Endothelial cell of umbilical vein (primary cell): ENCODE data around the gene MGAT5. TPM values are rescaled to one million over a fixed set of nuclear protein-coding genes. Genes with fewer than 3 reads are reported as not detected.

ENCODE experiments used
- BruUV-seq: library from RNA; stranded (reverse); fragments of 400-500 nt; replicated peaks from 2 replicates; lab custom pipeline; 2021; lab: Mats Ljungman, UMichigan
- CTCF ChIA-PET: fragments of 300-600, 350-600 bp; sonication (Branson Sonifier 250); formaldehyde crosslinking; loops from one replicate; lab custom pipeline; 2021; ENCODE audit warnings: antibody characterized with exemption, inconsistent platforms; lab: Charles Lee
- POLR2A ChIA-PET: fragments of 300-600, 350-600 bp; sonication (Branson Sonifier 250); formaldehyde crosslinking; loops from one replicate; lab custom pipeline; 2021; ENCODE audit warnings: antibody characterized with exemption, inconsistent platforms; lab: Charles Lee
- DNase-seq: peaks from one replicate; pipeline ENCODE4 v3.0.0-alpha.2; 2011; ENCODE audit warnings: low read depth, low spot score
- FAIRE-seq: peaks from 2 replicates; lab custom pipeline; 2011; peaks lifted over from hg19 to GRCh38; lab: Jason Lieb, UNC
- H2AFZ ChIP-seq: 2 replicates; pipeline ENCODE4 v1.6.0; 2012; ENCODE audit warnings: low read depth, low read length, control low read depth, inconsistent platforms
- H3K27ac ChIP-seq: 2 replicates; pipeline ENCODE4 v1.5.1; 2011; ENCODE audit warnings: low read depth, mild to moderate bottlenecking, control low read depth, low read length, moderate library complexity; ENCODE audit not compliant: insufficient read depth
- H3K27me3 ChIP-seq, 2 experiments: 2 replicates each; pipeline versions ENCODE4 v1.6.0 to v1.6.1; 2011; ENCODE audit warnings: low read length in 2 of 2, mixed read lengths in 1 of 2; ENCODE audit not compliant: control insufficient read depth in 2 of 2, insufficient read depth in 2 of 2
- H3K36me3 ChIP-seq, 2 experiments: 2 replicates in 1 of 2; 3 replicates in 1 of 2; pipeline ENCODE4 v1.5.1; 2011; ENCODE audit warnings: low read length in 2 of 2, mild to moderate bottlenecking in 1 of 2, moderate library complexity in 1 of 2; ENCODE audit not compliant: control insufficient read depth in 2 of 2, insufficient read depth in 2 of 2; ENCODE audit errors: extremely low read depth in 1 of 2
- H3K4me1 ChIP-seq: 3 replicates; pipeline ENCODE4 v1.5.1; 2011; ENCODE audit warnings: mild to moderate bottlenecking, low read length; ENCODE audit not compliant: control insufficient read depth, insufficient read depth; ENCODE audit errors: extremely low read depth
- H3K4me2 ChIP-seq: 2 replicates; pipeline ENCODE4 v1.6.1; 2011; ENCODE audit warnings: low read length, control low read depth, mixed read lengths; ENCODE audit not compliant: insufficient read depth
- H3K4me3 ChIP-seq, 3 experiments: fragments of 200-600 bp in 1 of 3; sonication (generic), shearing (Covaris generic) in 1 of 3; replicated peaks in 1 of 3; 2 replicates each; pipeline ENCODE4 v1.5.1; 2011 to 2016; ENCODE audit warnings: control low read depth in 3 of 3, low read length in 3 of 3, mild to moderate bottlenecking in 2 of 3, inconsistent platforms in 1 of 3, low read depth in 1 of 3, moderate library complexity in 1 of 3; ENCODE audit not compliant: insufficient read depth in 1 of 3
- H3K79me2 ChIP-seq: 2 replicates; pipeline ENCODE4 v1.6.0; 2012; ENCODE audit warnings: low read length, inconsistent platforms; ENCODE audit not compliant: control insufficient read depth, insufficient read depth
- H3K9ac ChIP-seq: replicated peaks from 2 replicates; pipeline ENCODE3; 2011; ENCODE audit warnings: low read length, control low read depth; ENCODE audit not compliant: insufficient read depth; ENCODE audit errors: extremely low read depth
- H3K9me1 ChIP-seq: replicated peaks from 3 replicates; pipeline ENCODE4 v1.6.0; 2011; ENCODE audit warnings: mild to moderate bottlenecking, low read length; ENCODE audit not compliant: control insufficient read depth, insufficient read depth; ENCODE audit errors: extremely low read depth
- H3K9me3 ChIP-seq: replicated peaks from 2 replicates; pipeline ENCODE4 v1.5.1; 2012; ENCODE audit warnings: low read length, inconsistent platforms; ENCODE audit not compliant: control insufficient read depth, insufficient read depth
- H4K20me1 ChIP-seq: replicated peaks from 2 replicates; pipeline ENCODE3; 2011; ENCODE audit warnings: mild to moderate bottlenecking, low read length; ENCODE audit not compliant: control insufficient read depth, insufficient read depth; ENCODE audit errors: extremely low read depth
- CTCF ChIP-seq, 2 donors: IDR thresholded peaks; 1 replicate in 1 of 2; 2 replicates in 1 of 2; pipeline ENCODE4 v1.5.1; 2011; ENCODE audit warnings: low read length in 2 of 2, mild to moderate bottlenecking in 2 of 2, moderate library complexity in 2 of 2, control low read depth in 1 of 2, inconsistent platforms in 1 of 2, low read depth in 1 of 2; ENCODE audit not compliant: insufficient read depth in 1 of 2; ENCODE audit errors: extremely low read depth in 1 of 2
- EZH2 ChIP-seq: IDR thresholded peaks from 2 replicates; pipeline ENCODE4 v1.6.1; 2012; ENCODE audit warnings: borderline replicate concordance, low read depth, mild to moderate bottlenecking, moderate library complexity, low read length, inconsistent platforms; ENCODE audit not compliant: severe bottlenecking
- FOS ChIP-seq: IDR thresholded peaks from 2 replicates; pipeline ENCODE4 v1.6.1; 2011; ENCODE audit warnings: mild to moderate bottlenecking, low read length, moderate library complexity, borderline replicate concordance; ENCODE audit not compliant: insufficient read depth
- GATA2 ChIP-seq: IDR thresholded peaks from 2 replicates; pipeline ENCODE4 v1.7.0; 2011; ENCODE audit warnings: low read depth, mild to moderate bottlenecking, moderate library complexity, mixed read lengths, low read length; ENCODE audit not compliant: insufficient read length, insufficient read depth
- JUN ChIP-seq: IDR thresholded peaks from 2 replicates; pipeline ENCODE4 v1.6.1; 2011; ENCODE audit warnings: borderline replicate concordance, low read depth; ENCODE audit not compliant: insufficient read length, insufficient read depth
- MAX ChIP-seq: IDR thresholded peaks from 2 replicates; pipeline ENCODE4 v1.6.1; 2011; ENCODE audit not compliant: insufficient read depth, insufficient read length
- MYC ChIP-seq: IDR thresholded peaks from one replicate; pipeline ENCODE4 v1.6.1; 2011; ENCODE audit warnings: mild to moderate bottlenecking, low read depth, low read length
- POLR2A ChIP-seq: IDR thresholded peaks from 2 replicates; pipeline ENCODE4 v1.6.1; 2012; ENCODE audit warnings: low read depth, mild to moderate bottlenecking, control low read depth, low read length
- POLR2AphosphoS5 ChIP-seq: IDR thresholded peaks from 2 replicates; pipeline ENCODE4 v1.6.1; 2012; ENCODE audit warnings: low read depth, mild to moderate bottlenecking, control low read depth, low read length, moderate library complexity; ENCODE audit not compliant: insufficient read depth
- dilution Hi-C: fragments of 300-500 bp; cut with MboI; formaldehyde crosslinking; loops from one replicate; pipeline ENCODE4 v1.15.0; 2019; ENCODE audit warnings: low sequenced_read_pairs; ENCODE audit not compliant: extremely low pct_ligation_motif_present
- intact Hi-C: fragments of 100-400 bp; cut with micrococcal nuclease; formaldehyde crosslinking; loops from one replicate; pipeline ENCODE4 v1.10.0; 2022
- polyA plus RNA-seq, 4 experiments: library from polyadenylated mRNA; depleted of rRNA in 3 of 4; stranded (reverse) in 3 of 4; unstranded in 1 of 4; fragments of >200 nt; gene quantifications; 2 replicates each; pipeline versions ENCODE4 v1.2.1 to v1.2.3, GENCODE V29; 2011 to 2012; ENCODE audit warnings: missing spikeins in 1 of 4
- total RNA-seq: library from RNA; stranded (reverse); gene quantifications from 2 replicates; pipeline ENCODE4 v1.2.3, GENCODE V29; 2021

MGAT5 gene
- total and polyA plus RNA-seq, 2 donors (not counting 3 experiments of a cell fraction or from before 2014, with no cell fraction given), result 17.7 to 84.1 TPM

- TF ChIP-seq CTCF (IDR thresholded peaks at IDR 0.05; ENCODE audit: extremely low read depth in 1 of 2, insufficient read depth in 1 of 2, low read depth in 1 of 2, low read length in 2 of 2) (no peak), GATA2 (no peak)
- Histone ChIP-seq H3K4me1 (peaks cover 54% of the 10 kb centered on the region), H3K36me3 (peaks cover 0 to 2% of the 10 kb centered on the region in 2 experiments), H3K4me3 (no peak overlapping the region), H4K20me1 (no peaks in the 10 kb centered on the region), H3K9ac (no peak overlapping the region), H3K27ac (no peak overlapping the region), H3K27me3 (no peaks in the 10 kb centered on the region), H3K9me1 (no peaks in the 10 kb centered on the region), H2AFZ (no peak overlapping the region), H3K4me2 (peak overlapping the region; percentile 13), H3K79me2 (no peaks in the 10 kb centered on the region), H3K9me3 (no peaks in the 10 kb centered on the region)
- intact Hi-C loops (loop anchor here (5.0 kb wide), 3 partner anchors 183 to 508 kb away; no protein-coding TSS in a partner anchor), dilution Hi-C loops (no loop called here)
- DNase-seq (no peak), FAIRE-seq (peak; percentile 31)
- no TSS peak for BruUV-seq
- ChIA-PET POLR2A (no interaction called here), CTCF (interaction anchor here (1.8 to 6.7 kb wide), 11 partner anchors 10 to 525 kb away, joined by 5 to 204 read pairs (median 60); no protein-coding TSS in a partner anchor)
Observed at GRCh38 chr2:134410006-134410405, 156.1 kb downstream of the MGAT5 start.

GRCh38 chr2:134410831-134411231 lies 157.0 kb downstream of the MGAT5 start:
- CTCF ChIA-PET, result interaction anchor here (0.6 to 6.7 kb wide), 25 partner anchors 9 to 526 kb away, joined by 3 to 204 read pairs (median 13); partner anchors contain the start of gene MGAT5
- no peak overlapping the region for H3K4me3 ChIP-seq
- no peaks in the 10 kb centered on the region for H3K27me3 ChIP-seq
- H3K9me1 ChIP-seq, result no peaks in the 10 kb centered on the region
- peak overlapping the region; percentile 56 for H3K27ac ChIP-seq
- H3K4me1 ChIP-seq, result peaks cover 47% of the 10 kb centered on the region
- no peak for DNase-seq
- TF ChIP-seq POLR2AphosphoS5 (no peak), MYC (no peak), GATA2 (no peak), JUN (no peak), EZH2 (no peak), MAX (no peak), POLR2A (no peak), FOS (no peak), CTCF (IDR thresholded peaks at IDR 0.05; ENCODE audit: extremely low read depth in 1 of 2, insufficient read depth in 1 of 2, low read depth in 1 of 2, low read length in 2 of 2) (no peak)
- peaks cover 0 to 2% of the 10 kb centered on the region in 2 experiments for H3K36me3 ChIP-seq
- BruUV-seq, result no TSS peak
- intact Hi-C loops, result loop anchor here (5.0 kb wide), 3 partner anchors 184 to 509 kb away; no protein-coding TSS in a partner anchor
- no peaks in the 10 kb centered on the region for H3K79me2 ChIP-seq
- dilution Hi-C loops, result no loop called here
- H4K20me1 ChIP-seq, result no peaks in the 10 kb centered on the region
- POLR2A ChIA-PET, result no interaction called here
- peak overlapping the region; percentile 63 for H2AFZ ChIP-seq
- peak overlapping the region; percentile 44 for H3K9ac ChIP-seq
- no peak overlapping the region for H3K4me2 ChIP-seq
- H3K9me3 ChIP-seq, result no peaks in the 10 kb centered on the region
- peak; percentile 64 for FAIRE-seq
